ENCODE results near the gene NAE1. TPM values are rescaled to one million over a fixed set of nuclear protein-coding genes. Genes with fewer than 3 reads are reported as not detected.
"Not testable (repeated sequence)": the region's sequence is repeated elsewhere in the genome, so short reads cannot be mapped to it uniquely, and the experiment has no call there.

NAE1 gene
- total and polyA plus RNA-seq, 9 donors: 38.3 to 63.7 (median 46.7) TPM

DNA sequence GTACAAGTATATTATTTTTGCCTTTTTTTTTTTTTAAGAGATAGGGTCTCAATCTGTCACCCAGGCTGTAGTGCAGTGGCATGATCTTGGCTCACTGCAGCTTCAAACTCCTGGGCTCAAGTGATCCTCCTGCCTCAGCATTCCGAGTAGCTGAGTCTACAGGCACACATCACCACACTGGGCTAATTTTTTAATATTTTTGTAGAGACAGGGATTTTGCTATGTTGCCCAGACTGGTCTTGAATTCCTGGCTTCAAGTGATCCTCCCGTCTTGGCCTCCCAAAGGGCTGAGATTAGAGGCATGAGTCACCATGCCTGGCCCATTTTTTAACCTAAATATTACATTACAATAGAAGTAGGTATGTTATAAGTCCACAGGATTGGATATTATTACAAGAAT, 32.6 kb downstream of the NAE1 start:
- no peak overlapping the region for H3K27ac ChIP-seq
- no peaks in the 10 kb centered on the region for H3K4me1 ChIP-seq (ENCODE audit: insufficient read depth)
- H3K27me3 ChIP-seq: no peaks in the 10 kb centered on the region
- 46 to 64% (median 62%) methylated on average over 2 of the region's 2 CpGs for WGBS, 3 donors
- H3K4me3 ChIP-seq: no peak overlapping the region
- TF ChIP-seq, protein P1, sequence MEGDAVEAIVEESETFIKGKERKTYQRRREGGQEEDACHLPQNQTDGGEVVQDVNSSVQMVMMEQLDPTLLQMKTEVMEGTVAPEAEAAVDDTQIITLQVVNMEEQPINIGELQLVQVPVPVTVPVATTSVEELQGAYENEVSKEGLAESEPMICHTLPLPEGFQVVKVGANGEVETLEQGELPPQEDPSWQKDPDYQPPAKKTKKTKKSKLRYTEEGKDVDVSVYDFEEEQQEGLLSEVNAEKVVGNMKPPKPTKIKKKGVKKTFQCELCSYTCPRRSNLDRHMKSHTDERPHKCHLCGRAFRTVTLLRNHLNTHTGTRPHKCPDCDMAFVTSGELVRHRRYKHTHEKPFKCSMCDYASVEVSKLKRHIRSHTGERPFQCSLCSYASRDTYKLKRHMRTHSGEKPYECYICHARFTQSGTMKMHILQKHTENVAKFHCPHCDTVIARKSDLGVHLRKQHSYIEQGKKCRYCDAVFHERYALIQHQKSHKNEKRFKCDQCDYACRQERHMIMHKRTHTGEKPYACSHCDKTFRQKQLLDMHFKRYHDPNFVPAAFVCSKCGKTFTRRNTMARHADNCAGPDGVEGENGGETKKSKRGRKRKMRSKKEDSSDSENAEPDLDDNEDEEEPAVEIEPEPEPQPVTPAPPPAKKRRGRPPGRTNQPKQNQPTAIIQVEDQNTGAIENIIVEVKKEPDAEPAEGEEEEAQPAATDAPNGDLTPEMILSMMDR (IDR thresholded peaks at IDR 0.05): no peak
- TF ChIP-seq POLR2A (IDR thresholded peaks at IDR 0.05) (no peak), EP300 (IDR thresholded peaks at IDR 0.05) (no peak)
- DNase-seq: no peak
- H3K36me3 ChIP-seq: no peaks in the 10 kb centered on the region
- H3K9me3 ChIP-seq: no peaks in the 10 kb centered on the region
- intact Hi-C loops (cut with DNase I): no loop called here

DNA sequence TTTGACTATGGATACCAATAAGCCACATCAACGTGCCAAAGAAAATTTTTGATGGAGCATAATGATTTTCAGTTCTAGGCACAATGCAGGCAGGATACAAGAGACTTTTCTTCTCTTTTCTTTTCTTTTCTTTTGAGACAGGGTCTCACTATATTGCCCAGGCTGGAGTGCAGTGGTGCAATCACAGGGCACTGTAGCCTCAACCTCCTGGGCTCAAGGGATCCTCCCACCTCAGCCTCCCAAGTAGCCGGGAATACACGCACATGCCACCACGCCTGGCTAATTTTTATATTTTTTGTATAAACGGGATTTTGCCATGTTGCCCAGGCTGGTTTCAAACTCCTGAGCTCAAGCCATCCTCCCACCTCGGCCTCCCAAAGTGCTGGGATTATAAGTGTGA, 36.8 kb downstream of the NAE1 start:
- intact Hi-C loops (cut with DNase I); H3K9me3 ChIP-seq: not testable (repeated sequence)
- WGBS, 3 donors: 84 to 88% (median 87%) methylated on average over 6 of the region's 6 CpGs

DNA sequence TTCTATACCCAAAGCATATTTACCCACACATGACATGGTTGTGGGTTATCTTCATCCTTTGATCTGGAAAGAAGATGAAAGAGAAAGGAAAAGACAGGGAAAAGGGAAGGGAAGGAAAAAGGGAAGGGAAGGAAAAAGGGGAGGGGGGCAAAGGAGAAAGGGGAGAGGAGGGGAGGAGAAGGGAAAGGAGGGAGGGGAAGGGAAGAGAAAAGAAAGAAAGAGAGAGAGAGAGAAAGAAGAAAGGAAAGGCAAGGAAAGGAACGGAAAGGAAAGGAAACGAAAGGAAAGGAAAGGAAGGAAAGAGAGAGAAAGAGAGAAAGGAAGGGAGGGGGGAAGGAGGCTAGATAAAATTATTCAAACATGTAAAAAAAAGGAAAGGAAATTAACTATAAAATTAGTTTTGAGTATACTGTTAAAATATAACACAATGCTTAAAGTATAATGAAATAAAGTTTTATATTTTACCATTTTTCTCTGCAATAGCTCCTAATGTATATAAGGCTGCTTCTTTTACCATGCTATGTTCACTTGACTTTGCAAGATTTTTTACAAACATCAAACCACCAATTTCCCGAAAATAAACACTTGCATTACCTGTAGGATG, 40.5 kb downstream of the NAE1 start:
- no peaks in the 10 kb centered on the region for H3K27me3 ChIP-seq
- no peak overlapping the region for H3K27ac ChIP-seq
- no peaks in the 10 kb centered on the region for H3K9me3 ChIP-seq
- H3K36me3 ChIP-seq: no peaks in the 10 kb centered on the region
- TF ChIP-seq, protein P1 (IDR thresholded peaks at IDR 0.05): no peak
- TF ChIP-seq POLR2A (IDR thresholded peaks at IDR 0.05): no peak
- no peak for TF ChIP-seq EP300 (IDR thresholded peaks at IDR 0.05)
- WGBS, 3 donors: 57 to 76% (median 64%) methylated on average over 3 of the region's 3 CpGs
- intact Hi-C loops (cut with DNase I): no loop called here
- no peak overlapping the region for H3K4me3 ChIP-seq
- no peaks in the 10 kb centered on the region for H3K4me1 ChIP-seq (ENCODE audit: insufficient read depth)
- no peak for DNase-seq

More for the DNA sequence above, 36.8 kb downstream of the NAE1 start:
- not testable (repeated sequence) for H3K27me3 ChIP-seq; H3K36me3 ChIP-seq; H3K4me1 ChIP-seq (ENCODE audit: insufficient read depth); H3K27ac ChIP-seq; DNase-seq; H3K4me3 ChIP-seq

DNA sequence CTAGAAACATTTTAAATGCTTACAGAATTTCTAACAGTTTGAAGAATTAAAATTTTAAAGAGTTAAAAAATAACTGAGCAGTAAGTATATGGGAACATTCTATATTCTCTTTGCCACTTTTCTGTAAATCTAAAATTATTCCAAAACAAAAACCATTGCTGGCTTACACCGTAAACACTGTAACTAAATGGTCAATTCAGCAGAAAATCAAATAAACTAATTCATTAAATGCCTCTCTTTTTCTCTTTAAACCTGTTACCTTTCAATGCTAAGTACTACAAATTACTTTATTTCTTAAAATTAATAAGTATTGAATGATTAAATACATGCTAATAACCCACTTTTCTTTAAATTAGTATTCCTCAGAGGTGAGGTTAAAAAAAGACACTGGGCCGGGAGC, 43.3 kb downstream of the NAE1 start:
- TF ChIP-seq, protein P1 (IDR thresholded peaks at IDR 0.05): no peak
- Histone ChIP-seq H3K4me1 (ENCODE audit: insufficient read depth) (no peaks in the 10 kb centered on the region), H3K9me3 (no peaks in the 10 kb centered on the region), H3K4me3 (no peak overlapping the region), H3K36me3 (no peaks in the 10 kb centered on the region), H3K27ac (no peak overlapping the region), H3K27me3 (no peaks in the 10 kb centered on the region)
- DNase-seq: no peak
- intact Hi-C loops (cut with DNase I): no loop called here
- WGBS, 3 donors: 93 to 97% (median 94%) methylated on average over 2 of the region's 2 CpGs

DNA sequence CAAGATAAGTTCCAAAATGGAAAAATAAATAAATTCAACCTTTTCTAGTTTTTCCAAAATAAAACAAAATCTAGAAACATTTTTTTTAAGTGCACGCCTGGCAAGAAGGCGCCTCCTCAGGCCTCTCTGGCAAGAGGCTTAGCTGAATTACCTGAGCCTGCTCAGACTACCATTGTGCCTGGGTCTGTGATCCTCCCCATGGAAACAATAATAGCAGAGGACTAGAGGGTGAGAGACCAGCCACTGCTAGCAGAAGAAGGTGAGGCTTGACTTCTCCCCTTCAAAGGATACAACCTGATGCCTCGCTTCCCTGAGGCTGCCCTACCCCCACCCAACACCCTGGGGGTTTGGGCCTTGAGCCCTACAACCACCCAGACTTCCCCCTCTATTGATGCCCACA, 44.2 kb downstream of the NAE1 start:
- WGBS, 3 donors: 90 to 94% (median 94%) methylated on average over 3 of the region's 3 CpGs
- TF ChIP-seq, protein P1 (IDR thresholded peaks at IDR 0.05): no peak
- no peak for TF ChIP-seq POLR2A (IDR thresholded peaks at IDR 0.05)
- no peak for TF ChIP-seq EP300 (IDR thresholded peaks at IDR 0.05)
- Histone ChIP-seq H3K36me3 (no peaks in the 10 kb centered on the region), H3K27me3 (no peaks in the 10 kb centered on the region), H3K4me3 (no peak overlapping the region), H3K27ac (no peak overlapping the region), H3K4me1 (ENCODE audit: insufficient read depth) (no peaks in the 10 kb centered on the region), H3K9me3 (no peaks in the 10 kb centered on the region)
- intact Hi-C loops (cut with DNase I): no loop called here
- DNase-seq: no peak

Measured in ovary (tissue), 9 donors.